GM12892 (cell line): ENCODE measurements around the gene RPTOR.

Experiments used
- POLR2A ChIP-seq: IDR thresholded peaks from 2 replicates; pipeline ENCODE4 v1.6.1; 2011; ENCODE audit warnings: low read depth, low read length, control low read depth
- POLR2AphosphoS5 ChIP-seq: IDR thresholded peaks from 2 replicates; pipeline ENCODE4 v1.6.1; 2011; ENCODE audit warnings: low read depth, low read length, control low read depth
- TAF1 ChIP-seq: IDR thresholded peaks from 2 replicates; pipeline ENCODE4 v1.6.1; 2011; ENCODE audit warnings: low read depth, mild to moderate bottlenecking, control low read depth, low read length, borderline replicate concordance

- TF ChIP-seq POLR2A: peak; percentile 85
- TF ChIP-seq TAF1: peak; percentile 91; the same call in 1 of the 2 replicates
- TF ChIP-seq POLR2AphosphoS5: peak; percentile 82
These were observed at the start of gene RPTOR for GRCh38 chr17:80544655-80545498.
